GM21360 (cell line): ENCODE measurements around the gene SEMA3B.
A peak's percentile ranks its signal among the peaks of the same experiment; 100 is the strongest.
"Not testable (repeated sequence)": the region's sequence is repeated elsewhere in the genome, so short reads cannot be mapped to it uniquely, and the experiment has no call there.

Experiments used
- ATAC-seq: cut with Tn5 transposase; IDR thresholded peaks from one replicate; pipeline ENCODE4 v1.9.1; 2021; ENCODE audit warnings: mild to moderate bottlenecking, moderate library complexity; ENCODE audit not compliant: unreplicated experiment

The SEMA3B gene

DNA sequence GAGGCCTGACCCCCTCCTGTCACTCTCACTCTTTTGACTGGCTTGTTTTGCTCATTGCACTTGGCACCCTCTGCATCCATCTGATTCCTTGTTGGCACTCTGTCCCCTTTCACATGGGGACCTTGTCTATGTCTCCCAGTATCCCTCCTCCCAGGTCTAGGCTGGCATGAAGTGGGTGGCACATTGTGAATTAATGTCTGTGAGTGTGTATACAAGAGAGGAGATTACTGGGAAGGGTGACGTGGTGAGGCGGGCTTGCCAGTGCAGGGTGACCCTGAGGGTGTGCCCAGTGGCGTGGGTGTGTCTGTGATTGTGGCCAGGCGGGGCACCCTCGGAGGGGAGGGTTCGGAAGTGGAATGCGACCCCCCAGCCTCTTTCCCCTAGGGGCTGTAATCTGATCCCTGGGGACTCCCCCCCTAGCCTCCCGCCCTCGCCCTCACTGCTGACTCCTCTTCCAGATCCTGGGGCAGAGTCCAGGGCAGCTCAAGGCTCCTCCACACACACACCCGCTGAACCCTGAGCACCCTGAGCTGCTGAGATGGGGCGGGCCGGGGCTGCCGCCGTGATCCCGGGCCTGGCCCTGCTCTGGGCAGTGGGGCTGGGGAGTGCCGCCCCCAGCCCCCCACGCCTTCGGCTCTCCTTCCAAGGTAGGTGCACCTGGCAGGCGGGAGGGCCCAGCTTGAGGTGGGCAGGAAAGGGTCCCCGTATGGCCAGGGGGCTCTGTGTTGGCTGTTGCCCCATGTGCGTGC, at the start of gene SEMA3B:
SEMA3B (plus strand) TSS at position 445 of the 749 bp plus-strand sequence; CDS start at position 539, 94 bp downstream.
- no peak for ATAC-seq

DNA sequence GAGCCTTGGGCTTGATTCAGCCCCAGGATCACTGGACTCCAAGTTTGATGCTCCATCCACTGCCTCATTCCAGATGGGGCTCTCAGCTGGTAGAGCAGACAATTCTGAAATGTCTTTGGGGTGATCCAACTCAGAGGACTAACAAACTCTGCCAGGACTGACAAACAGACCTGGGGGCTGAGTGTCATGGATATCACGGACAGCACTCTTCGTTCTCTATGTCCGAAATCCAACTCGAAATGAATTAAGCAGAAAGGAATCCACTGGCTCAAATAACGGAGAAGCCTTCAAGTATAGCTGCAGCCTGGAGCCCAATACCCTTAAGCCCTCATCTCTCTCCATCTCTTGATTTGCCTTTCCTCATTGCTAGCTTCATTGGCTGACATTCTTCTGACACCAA, 49.7 kb upstream of the SEMA3B start:
- no peak for ATAC-seq

DNA sequence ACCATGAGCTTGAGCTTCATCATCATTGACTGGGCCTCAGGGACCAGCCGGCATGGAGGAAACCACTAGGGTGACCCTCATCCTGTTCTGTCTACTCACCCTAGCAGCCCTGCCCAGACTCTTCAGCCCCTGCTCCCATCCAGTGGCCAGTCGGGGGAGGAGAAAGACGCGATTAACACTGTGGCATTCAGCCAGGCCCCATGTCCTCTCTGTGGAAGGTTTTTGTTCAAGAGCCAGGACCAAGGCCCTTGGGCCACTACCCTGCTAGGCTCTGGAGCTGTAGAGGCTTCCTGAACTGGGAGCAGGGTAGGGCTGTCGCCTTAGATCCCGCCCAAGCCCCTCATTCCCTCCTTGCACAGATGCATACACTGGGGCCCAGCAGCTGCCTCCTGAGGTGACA, 48.8 kb upstream of the SEMA3B start:
- no peak for ATAC-seq

DNA sequence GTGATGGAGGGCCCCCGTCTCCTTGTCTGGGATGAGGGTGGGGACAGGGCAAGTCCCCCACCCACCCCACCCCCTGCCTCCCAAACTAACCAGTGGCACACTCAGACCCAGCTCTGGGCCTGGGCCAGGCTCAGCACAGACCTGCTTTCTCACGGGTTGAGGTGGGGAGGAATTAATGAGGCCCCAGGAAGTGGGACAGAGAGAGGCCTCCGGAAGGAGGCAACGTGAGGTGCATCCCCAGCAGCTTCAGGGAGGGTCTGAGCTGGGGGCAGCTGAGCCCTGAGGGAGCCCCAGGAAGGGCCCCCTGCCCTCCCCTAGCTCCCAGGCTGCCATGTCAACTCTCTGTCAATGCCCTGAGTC, 47.9 kb upstream of the SEMA3B start:
- ATAC-seq: no peak

DNA sequence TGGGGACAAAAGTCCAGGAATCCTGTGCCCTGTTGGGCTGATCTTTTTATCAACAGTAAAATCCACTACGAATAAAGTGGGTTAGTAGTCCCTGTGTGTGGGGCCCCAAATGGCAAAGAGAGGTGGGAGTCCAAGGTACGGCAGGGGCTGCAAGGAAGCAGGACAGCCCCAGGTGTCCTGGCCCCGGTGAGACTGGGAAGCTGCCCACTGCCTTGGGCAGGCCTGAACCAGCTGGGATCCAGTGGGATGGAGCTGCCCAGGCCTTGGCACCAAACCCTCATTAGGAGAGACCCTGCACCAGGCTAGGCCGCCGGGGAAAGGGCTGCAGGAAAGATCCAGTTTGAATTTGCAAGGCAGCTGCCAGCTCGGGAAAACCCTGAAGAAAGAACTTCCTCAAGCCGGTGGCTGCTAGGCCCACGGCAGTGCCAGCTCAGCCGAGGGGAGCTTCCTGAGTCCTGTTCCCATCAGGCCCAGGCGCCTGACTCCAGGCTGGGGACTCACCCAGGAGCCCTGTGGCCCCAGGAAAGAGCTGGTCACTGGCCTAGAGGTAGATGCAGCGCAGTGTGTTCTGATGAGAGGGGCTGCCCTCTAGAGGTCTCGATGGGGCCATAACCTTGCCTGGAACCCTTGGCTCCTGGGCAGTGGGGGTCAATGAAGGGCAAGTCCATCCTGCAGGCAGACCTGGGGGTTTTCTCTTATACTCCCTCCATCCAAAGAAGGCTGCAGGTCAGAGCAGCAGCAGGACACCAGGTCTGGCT, 47.4 kb upstream of the SEMA3B start:
- no peak for ATAC-seq

DNA sequence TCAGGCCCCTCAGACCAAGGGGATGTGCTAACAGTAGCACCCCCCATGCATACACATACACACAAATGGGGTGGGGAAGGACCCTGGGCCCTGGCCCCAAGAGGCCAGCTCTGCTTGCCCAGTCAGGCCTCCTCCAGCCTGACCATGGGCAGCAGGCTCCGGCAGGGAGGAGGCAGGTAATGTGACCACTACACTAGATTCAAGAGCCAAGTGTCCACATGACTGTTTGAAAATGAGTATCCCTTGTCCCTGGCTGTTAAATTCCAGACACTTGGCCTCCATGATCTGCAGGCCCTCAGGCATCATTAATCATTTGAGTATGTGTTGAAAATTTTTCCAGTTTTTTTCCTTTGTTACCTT, 46.8 kb upstream of the SEMA3B start:
- ATAC-seq: no peak

DNA sequence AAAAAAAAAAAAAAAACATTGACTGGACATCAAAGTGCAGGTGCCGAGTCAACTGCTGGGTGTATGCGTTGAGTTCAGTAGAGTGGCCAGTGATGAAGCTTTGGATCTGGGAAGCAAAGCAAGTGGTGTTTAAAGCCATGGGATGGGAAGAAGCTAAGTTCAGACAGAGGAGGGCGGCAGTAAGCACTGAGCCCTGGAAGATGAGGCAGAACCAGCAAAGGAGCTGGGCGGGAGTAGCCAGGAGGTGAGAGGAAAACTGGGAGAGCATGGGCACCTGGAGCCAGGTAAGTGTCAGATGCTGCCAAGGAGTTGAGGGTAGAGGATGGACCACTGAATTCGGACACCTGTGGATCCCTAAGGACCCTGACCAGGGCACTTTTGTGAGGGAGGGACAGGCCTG, 44.3 kb upstream of the SEMA3B start:
- no peak for ATAC-seq

DNA sequence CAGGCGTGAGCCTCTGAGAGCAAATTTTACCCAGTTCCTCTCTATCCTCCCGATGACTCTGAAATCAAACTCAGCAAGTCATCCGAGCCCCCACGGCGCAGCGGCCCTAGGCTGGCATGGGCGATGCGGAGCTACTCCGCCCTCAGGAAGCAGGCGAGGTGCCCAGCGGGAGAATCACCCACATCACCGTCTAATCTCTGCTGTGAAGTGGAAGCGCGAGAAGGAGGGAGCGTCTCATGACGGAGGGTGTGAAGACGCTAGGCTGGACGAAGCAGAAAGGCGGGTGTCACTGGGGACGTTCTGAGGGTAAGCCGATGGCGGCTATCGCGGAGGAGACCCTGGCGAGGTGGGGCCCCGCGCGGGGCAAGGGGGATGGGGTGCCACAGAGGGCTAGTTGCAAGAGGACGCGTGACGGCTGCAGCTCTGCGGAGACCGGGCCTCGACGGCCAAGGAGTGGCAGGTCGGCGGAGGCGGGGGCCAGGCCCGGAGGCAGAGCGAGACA, 42.0 kb upstream of the SEMA3B start:
- ATAC-seq: no peak

DNA sequence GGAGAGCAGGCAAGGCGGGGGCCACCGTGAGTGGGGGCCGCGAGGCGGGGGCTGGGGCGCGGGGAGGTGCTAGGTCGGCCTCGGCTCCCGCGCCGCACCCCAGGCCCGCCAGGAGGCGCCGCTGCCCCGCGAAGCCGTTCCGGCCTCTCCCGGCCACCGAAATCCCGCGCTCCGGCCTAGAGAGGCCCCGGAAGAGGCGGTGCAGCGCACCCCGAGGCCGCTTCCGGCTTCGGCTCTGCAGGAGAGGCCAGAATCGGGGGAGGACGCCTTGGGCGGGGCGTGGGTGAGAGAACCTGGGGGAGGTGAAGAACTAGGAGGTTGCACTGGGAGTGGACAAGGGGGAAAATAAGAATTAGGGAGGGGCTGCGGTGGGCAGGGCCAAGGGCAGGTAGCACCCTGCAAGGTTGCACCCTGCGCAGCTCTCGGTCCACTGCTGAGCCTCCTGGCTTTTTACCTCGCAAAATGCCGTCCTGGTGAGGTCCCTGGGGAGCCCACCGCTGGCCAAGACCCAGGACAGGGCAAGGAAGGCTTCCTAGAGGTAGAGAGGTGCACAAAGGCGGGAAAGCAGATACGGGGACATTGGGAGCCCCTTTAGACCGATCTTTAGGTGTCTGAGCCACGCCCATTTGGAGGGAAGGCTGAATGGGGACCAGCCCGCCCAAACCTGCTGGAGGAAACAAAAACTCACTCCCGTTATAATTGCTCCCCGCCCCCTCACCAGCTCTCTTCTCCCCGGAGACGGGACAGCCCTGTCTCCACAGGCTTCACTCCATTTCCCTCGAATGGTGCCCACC, 41.4 kb upstream of the SEMA3B start:
- ATAC-seq: peak; percentile 88

DNA sequence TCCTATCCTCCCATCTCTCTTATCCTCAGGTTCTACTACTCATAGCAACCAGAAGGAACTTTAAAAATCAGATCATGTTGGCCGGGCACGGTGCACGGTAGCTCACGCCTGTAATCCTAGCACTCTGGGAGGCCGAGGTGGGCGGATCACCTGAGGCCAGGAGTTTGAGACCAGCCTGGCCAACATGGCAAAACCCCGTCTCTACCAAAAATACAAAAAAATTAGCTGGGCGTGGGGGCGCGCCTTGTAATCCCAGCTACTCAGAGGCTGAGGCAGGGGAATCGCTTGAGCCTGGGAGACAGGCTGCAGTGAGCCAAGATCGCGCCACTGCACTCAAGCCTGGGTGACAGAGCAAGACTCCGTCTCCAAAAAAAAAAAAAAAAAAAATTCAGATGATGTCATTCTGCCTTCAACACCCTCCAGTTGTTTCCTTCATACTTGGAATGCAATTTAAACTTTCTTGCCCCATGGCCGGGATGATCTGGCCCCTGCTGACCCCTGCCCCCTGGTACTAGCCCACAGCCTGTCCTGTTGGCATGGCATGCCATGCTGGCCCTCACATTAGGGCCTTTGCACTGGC, 40.7 kb upstream of the SEMA3B start:
- not testable (repeated sequence) for ATAC-seq

- ATAC-seq: no peak
Observed at GRCh38 chr3:50229490-50229889, 39.5 kb upstream of the SEMA3B start.

DNA sequence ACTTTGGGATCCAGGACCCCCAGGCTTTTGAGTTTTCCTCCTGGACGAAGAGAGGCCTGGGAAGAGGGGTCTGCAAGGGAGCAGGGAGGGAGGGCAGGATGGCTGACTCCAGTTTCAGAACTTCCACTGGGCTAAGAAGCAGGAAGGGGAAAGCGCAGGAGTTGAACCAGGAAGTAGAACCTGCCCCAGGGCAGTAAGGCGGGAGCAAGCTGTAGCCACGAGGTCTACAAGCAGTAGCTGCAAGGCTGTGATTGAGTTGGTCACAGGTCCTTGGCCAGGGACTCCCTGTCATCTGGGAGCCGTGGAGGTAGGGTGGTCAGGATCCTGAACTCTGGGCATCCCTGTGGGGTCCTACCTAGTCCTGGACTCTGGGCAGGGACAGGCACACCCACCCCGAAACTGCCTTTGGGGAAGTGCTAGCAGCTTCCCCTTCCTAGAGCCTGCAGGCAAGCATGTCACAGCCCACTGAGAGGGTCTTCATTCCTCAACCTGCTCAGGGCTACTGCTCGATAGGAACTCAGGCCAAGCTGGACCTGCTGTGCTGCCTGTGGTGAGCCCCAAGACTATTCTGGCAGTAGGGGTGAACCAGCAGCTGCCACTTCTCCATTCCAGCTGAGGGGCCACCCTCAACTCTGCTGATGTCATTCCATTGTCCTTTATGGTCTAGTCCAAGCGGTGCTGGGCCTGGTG, 38.7 kb upstream of the SEMA3B start:
- no peak for ATAC-seq

- ATAC-seq: no peak
Observed at GRCh38 chr3:50230794-50231125, 38.2 kb upstream of the SEMA3B start.

- no peak for ATAC-seq
Observed at GRCh38 chr3:50231581-50231980, 37.4 kb upstream of the SEMA3B start.

GRCh38 chr3:50232303-50232702, 36.6 kb upstream of the SEMA3B start:
- no peak for ATAC-seq

DNA sequence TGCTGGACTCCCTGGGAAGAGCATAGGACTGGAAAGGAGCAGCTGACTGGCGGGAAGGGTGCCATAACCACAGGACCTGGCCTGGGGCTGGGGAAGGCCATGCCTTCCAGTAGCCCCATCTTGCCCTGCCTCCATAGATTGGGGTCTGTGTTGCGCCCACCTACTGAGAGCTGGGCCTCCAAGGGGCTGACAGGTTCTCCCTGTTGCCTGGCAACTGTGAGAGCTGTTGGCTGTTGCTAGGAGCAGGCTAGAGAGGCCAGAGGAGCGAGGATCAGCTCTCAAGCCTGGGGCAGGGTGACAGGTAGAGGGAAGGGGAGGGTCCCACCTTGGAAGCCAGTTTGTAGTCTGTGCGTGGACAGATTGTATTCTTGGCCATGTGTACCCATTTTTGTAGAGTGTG, 35.8 kb upstream of the SEMA3B start:
- ATAC-seq: no peak

DNA sequence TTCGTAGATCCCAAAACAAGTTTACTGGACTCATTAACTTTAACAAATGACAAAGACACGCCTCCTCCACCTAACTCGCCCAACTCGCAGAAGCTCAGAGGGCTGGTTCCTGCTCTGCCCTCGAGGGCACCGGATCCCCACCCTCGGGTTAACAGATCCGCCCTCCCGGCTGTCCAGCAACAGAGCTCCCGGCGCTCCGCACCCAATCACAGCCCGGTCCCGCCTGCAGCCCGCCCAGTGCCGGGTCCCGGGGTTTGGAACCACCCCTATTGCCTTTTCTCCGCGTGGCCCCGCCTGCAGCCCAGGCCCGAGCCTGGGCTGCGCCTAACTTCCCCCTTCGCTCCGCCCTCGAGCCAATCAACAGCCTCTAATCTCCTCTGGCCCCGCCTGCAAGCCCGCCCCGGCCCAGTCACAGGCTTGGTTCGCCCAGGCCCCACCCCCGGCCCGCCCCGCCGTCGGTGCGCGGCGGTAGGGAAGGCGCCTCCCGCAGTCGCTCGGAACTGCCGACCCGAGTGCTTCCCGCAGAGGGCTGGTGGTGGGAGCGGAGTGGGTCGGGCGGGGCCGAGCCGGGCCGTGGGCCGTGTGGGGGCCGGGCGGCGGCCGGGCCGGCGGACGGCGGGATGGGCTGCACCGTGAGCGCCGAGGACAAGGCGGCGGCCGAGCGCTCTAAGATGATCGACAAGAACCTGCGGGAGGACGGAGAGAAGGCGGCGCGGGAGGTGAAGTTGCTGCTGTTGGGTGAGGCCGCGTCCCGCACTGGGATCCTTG, 33.0 kb upstream of the SEMA3B start, which contains the start of gene GNAI2:
GNAI2 (plus strand) TSS at position 489 of the 768 bp plus-strand sequence; CDS start at position 621, 132 bp downstream.
- ATAC-seq: peak; percentile 87

- ATAC-seq: no peak
Observed at GRCh38 chr3:50236484-50237132, 32.3 kb upstream of the SEMA3B start.

- ATAC-seq: no peak
Observed at GRCh38 chr3:50237133-50237651, 31.8 kb upstream of the SEMA3B start.
